HepG2 (cell line): Measurements from ENCODE around the gene COL27A1.

Experiments
- NFYB ChIP-seq: sonication (generic); formaldehyde crosslinking; IDR thresholded peaks from 2 replicates; pipeline ENCODE4 v1.4.0; 2020; ENCODE audit warnings: missing genetic modification reagents
- POLR2AphosphoS2 ChIP-seq: IDR thresholded peaks from 2 replicates; pipeline ENCODE4 v1.6.1; 2011; ENCODE audit warnings: low read depth, low read length, improper control_type of control experiment
- SIN3B ChIP-seq: fragments of 150-350 bp; IDR thresholded peaks from 2 replicates; pipeline ENCODE4 v1.6.1; 2014; ENCODE audit warnings: low read length
- ZFP82 ChIP-seq: sonication (generic); formaldehyde crosslinking; IDR thresholded peaks from 2 replicates; pipeline ENCODE4 v1.5.1; 2020; ENCODE audit warnings: mild to moderate bottlenecking, missing genetic modification reagents, borderline replicate concordance

- no peak for TF ChIP-seq NFYB
- TF ChIP-seq POLR2AphosphoS2: no peak
- no peak for TF ChIP-seq ZFP82
- no peak for TF ChIP-seq SIN3B
Measured at GRCh38 chr9:114319147-114319546, 163.8 kb downstream of the COL27A1 start.
